Choroid plexus epithelial cell (primary cell): ENCODE results near the gene HDDC3.

Experiments used
- DNase-seq: peaks from one replicate; pipeline ENCODE4 v3.0.0-alpha.2; 2010; ENCODE audit warnings: low read depth
- H3K4me3 ChIP-seq: 2 replicates; pipeline ENCODE4 v1.5.1; 2011; ENCODE audit warnings: low read depth, mild to moderate bottlenecking, control low read depth, low read length, moderate library complexity
- TF ChIP-seq, protein P1 (sequence below): conservative IDR thresholded peaks from 2 replicates; pipeline ENCODE4 v1.5.1; 2011; ENCODE audit warnings: low read depth, mild to moderate bottlenecking, control low read depth, inconsistent platforms, low read length, moderate library complexity

The HDDC3 gene

GRCh38 chr15:90918034-90918788, 14.1 kb downstream of the HDDC3 start:
- TF ChIP-seq, protein P1, sequence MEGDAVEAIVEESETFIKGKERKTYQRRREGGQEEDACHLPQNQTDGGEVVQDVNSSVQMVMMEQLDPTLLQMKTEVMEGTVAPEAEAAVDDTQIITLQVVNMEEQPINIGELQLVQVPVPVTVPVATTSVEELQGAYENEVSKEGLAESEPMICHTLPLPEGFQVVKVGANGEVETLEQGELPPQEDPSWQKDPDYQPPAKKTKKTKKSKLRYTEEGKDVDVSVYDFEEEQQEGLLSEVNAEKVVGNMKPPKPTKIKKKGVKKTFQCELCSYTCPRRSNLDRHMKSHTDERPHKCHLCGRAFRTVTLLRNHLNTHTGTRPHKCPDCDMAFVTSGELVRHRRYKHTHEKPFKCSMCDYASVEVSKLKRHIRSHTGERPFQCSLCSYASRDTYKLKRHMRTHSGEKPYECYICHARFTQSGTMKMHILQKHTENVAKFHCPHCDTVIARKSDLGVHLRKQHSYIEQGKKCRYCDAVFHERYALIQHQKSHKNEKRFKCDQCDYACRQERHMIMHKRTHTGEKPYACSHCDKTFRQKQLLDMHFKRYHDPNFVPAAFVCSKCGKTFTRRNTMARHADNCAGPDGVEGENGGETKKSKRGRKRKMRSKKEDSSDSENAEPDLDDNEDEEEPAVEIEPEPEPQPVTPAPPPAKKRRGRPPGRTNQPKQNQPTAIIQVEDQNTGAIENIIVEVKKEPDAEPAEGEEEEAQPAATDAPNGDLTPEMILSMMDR: no peak
- H3K4me3 ChIP-seq: no peak overlapping the region
- no peak for DNase-seq

DNA sequence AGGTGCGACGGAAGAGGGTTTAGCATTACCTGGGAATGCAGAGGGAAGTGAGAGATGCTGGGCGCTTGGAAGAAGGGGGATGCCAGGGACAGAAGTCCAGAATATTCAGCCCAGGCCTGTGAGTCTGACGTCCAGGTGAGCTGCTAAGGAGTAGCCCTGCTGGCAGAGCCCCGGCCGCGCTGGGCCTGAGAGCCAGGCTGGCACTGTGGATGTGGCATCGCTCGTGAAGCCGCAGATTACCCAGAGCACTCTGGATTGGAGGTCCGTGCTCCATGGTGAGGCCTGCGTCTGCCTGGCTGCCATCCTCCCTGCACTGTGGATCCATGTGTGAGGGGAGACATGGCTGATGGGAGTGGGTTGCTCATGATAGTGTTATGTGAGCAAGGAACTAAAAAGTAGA, 14.8 kb downstream of the HDDC3 start:
- no peak overlapping the region for H3K4me3 ChIP-seq
- no peak for DNase-seq

DNA sequence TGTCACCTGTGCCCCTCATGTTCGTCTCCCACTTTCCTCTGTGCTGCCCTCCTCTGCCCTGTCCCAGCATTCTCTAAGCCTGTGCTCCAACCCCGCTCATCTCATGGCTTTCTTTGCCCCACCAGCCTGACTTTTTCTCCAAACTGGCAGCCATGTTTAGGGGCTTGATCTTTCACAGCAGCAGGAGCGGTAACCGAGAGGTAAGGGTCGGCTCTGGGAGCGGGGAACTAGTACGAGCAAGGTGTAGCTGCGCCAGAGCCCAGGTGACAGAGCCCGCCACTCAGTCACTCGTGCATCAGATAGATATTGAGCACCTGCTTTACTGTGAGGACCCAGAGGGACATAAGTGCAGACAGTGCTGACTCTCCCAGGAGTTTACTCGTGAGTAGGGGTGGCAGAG, 15.9 kb downstream of the HDDC3 start:
- TF ChIP-seq, protein P1: no peak
- H3K4me3 ChIP-seq: no peak overlapping the region
- DNase-seq: no peak

More for the DNA sequence above, 14.8 kb downstream of the HDDC3 start:
- TF ChIP-seq, protein P1: no peak

DNA sequence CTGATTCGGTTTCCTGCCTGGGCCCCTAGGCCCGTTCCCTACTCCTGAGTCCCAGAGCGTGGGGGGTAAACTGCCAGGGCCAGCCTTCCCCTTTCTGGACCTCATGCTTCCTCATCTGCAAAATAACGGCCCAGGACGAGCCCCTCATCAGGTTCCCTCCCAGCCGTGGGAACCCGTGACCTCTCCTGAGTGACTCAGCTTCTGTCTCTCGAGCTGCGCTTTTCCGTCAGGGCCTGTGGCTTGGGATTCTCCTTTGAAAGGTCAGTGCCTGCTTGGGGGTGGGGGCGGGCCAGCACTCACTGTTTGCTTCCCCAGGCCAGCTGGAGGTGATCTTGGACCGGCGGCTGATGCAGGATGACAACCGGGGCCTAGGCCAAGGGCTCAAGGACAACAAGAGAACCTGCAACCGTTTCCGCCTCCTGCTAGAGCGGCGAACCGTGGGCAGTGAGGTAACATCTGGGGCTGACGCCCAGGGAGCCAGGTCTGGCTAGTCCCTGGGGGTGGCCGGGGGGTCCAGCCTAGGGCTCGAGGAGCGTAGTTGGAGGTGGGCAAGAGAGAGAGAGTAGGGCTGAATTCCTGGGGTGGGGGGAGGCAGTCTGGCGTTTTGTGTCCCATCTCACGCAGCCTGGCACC, 16.4 kb downstream of the HDDC3 start:
- TF ChIP-seq, protein P1: no peak
- H3K4me3 ChIP-seq: no peak overlapping the region
- DNase-seq: peak; percentile 80

- TF ChIP-seq, protein P1: no peak
- no peak for DNase-seq
- no peak overlapping the region for H3K4me3 ChIP-seq
Measured at GRCh38 chr15:90915216-90915807, 17.0 kb downstream of the HDDC3 start.

DNA sequence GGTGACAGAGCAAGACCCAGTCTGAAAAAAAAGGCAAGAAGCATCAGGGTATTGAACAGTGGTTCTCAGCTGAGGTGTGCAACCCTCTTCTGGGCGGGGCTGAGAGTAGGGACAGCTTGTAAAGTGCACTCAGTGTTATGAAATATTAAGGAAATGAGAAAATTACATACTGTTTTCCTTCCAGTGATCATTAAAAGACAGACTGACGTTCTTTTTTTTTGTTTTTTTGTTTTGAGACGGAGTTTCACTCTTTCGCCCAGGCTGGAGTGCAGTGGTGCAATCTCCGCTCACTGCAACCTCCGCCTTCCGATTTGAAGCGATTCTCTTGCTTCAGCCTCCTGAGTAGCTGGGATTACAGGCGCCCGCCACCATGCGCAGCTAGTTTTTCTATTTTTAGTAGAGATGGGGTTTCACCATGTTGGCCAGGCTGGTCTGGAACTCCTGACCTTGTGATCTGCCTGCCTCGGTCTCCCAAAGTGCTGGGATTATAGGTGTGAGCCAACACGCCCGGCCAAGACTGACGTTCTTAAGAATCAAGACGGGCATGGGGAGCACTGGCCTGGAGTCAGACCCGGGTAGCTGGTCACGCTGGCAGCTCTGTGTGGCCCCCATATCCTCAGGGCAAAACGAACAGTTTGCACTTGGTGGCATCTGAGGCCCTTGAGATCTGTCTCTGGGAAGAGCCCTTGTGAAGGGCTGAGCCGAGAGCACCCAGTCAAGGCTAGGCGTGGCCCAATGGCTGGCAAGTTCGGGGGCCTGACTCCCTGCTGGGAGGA, 17.9 kb downstream of the HDDC3 start:
- TF ChIP-seq, protein P1: no peak
- no peak for DNase-seq
- no peak overlapping the region for H3K4me3 ChIP-seq
